ENCODE measurements around the gene NLRP3.

GRCh38 chr1:247401310-247402119 lies 14.5 kb upstream of the NLRP3 start:
- TF ChIP-seq TEAD4 (IDR thresholded peaks at IDR 0.05) = no peak
- TF ChIP-seq RAD21 (IDR thresholded peaks at IDR 0.05; ENCODE audit: low read depth) = no peak
- no peak for TF ChIP-seq MAX (IDR thresholded peaks at IDR 0.05)
- TF ChIP-seq FOXM1 (IDR thresholded peaks at IDR 0.05; ENCODE audit: borderline replicate concordance, low read depth) = no peak
- TF ChIP-seq NFIC (IDR thresholded peaks at IDR 0.05) = no peak
- TF ChIP-seq YY1 (IDR thresholded peaks at IDR 0.05; ENCODE audit: low read depth) = no peak
- no peak for TF ChIP-seq EP300 (IDR thresholded peaks at IDR 0.05; ENCODE audit: borderline replicate concordance)
- TF ChIP-seq TCF12 (IDR thresholded peaks at IDR 0.05; ENCODE audit: low read depth) = no peak
- TF ChIP-seq ZBTB7A (IDR thresholded peaks at IDR 0.05; ENCODE audit: low read depth) = no peak
- no peak for TF ChIP-seq CREB1 (IDR thresholded peaks at IDR 0.05; ENCODE audit: low read depth)
- TF ChIP-seq REST (IDR thresholded peaks at IDR 0.05; ENCODE audit: low read depth) = no peak
- no peak for TF ChIP-seq TAF1 (IDR thresholded peaks at IDR 0.05; ENCODE audit: low read depth)

All from Ishikawa (cell line).